ENCODE results near the gene MALRD1.

DNA sequence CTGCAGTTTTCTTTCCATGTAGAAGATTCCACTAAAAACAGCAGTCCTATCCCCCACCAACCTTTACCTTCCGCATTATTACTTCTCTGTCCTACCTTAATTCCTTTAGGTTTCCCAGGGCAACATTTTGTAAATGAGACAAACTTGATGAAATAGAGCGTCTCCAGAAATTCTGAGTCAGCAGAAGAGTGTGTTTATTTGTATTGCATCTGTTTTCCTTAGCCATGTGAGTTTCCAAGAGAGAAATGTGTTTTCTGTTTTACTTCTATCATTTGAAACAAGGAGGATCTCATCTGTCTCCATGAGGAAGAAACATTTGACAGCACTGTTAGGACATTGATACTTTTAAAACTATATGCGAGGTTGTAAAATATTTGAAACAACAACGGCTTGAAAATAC lies 523.5 kb downstream of the MALRD1 start:
- TF ChIP-seq, protein P1, sequence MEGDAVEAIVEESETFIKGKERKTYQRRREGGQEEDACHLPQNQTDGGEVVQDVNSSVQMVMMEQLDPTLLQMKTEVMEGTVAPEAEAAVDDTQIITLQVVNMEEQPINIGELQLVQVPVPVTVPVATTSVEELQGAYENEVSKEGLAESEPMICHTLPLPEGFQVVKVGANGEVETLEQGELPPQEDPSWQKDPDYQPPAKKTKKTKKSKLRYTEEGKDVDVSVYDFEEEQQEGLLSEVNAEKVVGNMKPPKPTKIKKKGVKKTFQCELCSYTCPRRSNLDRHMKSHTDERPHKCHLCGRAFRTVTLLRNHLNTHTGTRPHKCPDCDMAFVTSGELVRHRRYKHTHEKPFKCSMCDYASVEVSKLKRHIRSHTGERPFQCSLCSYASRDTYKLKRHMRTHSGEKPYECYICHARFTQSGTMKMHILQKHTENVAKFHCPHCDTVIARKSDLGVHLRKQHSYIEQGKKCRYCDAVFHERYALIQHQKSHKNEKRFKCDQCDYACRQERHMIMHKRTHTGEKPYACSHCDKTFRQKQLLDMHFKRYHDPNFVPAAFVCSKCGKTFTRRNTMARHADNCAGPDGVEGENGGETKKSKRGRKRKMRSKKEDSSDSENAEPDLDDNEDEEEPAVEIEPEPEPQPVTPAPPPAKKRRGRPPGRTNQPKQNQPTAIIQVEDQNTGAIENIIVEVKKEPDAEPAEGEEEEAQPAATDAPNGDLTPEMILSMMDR (IDR thresholded peaks at IDR 0.05), result no peak
- no peak for TF ChIP-seq POLR2A (IDR thresholded peaks at IDR 0.05)

Data from uterus (tissue), 2 donors.